PFSK-1 (cell line): Measurements from ENCODE around the gene ENTPD2.

Experiments
- FOXP2 ChIP-seq: optimal IDR thresholded peaks from 2 replicates; pipeline ENCODE3; 2011; ENCODE audit warnings: borderline replicate concordance, control low read depth, inconsistent platforms; ENCODE audit not compliant: insufficient read depth; ENCODE audit errors: extremely low read length, extremely low read depth
- TAF1 ChIP-seq: IDR thresholded peaks from 2 replicates; pipeline ENCODE4 v1.6.1; 2012; ENCODE audit warnings: low read length, control low read depth, borderline replicate concordance; ENCODE audit not compliant: insufficient read depth

DNA sequence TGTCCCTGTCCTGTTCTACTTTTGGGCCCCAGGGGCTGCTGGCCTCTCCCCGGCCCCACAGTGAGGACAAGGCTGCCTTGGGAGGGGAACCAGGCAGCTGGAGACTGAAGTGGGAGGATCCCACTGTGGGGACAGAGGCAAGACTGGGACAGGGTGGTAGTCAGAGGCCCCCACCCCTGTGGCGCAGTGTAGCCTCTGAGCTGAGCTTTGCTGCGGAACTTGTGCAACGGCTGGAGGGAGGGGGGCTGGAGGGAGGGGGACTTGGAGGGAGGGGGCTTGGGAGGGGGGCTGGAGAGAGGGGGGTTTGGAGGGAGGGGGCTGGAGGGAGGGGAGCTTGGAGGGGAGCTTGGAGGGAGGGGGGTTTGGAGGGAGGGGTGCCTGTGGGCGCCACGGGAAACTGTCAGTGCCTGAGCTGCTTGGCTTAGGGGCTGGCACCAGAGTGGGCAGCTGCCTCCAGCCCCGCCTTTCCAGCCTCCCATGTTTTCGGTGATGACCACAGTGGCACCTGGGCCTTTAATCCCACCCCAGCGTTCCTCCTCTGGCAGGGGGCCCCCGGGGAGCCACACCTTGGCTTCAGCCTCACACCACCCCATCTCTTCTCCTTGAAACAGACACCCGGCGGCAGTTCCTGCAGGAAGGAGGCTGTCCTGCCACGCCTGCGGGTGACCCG lies 19.7 kb downstream of the ENTPD2 start:
- TF ChIP-seq TAF1 (no peak), FOXP2 (no peak)
